HG03439 (cell line): ENCODE data around the gene CTNNA2.

Experiments
- ATAC-seq: cut with Tn5 transposase; IDR thresholded peaks from one replicate; pipeline ENCODE4 v1.9.1; 2021; ENCODE audit warnings: mild to moderate bottlenecking, moderate library complexity; ENCODE audit not compliant: unreplicated experiment

CTNNA2 gene

DNA sequence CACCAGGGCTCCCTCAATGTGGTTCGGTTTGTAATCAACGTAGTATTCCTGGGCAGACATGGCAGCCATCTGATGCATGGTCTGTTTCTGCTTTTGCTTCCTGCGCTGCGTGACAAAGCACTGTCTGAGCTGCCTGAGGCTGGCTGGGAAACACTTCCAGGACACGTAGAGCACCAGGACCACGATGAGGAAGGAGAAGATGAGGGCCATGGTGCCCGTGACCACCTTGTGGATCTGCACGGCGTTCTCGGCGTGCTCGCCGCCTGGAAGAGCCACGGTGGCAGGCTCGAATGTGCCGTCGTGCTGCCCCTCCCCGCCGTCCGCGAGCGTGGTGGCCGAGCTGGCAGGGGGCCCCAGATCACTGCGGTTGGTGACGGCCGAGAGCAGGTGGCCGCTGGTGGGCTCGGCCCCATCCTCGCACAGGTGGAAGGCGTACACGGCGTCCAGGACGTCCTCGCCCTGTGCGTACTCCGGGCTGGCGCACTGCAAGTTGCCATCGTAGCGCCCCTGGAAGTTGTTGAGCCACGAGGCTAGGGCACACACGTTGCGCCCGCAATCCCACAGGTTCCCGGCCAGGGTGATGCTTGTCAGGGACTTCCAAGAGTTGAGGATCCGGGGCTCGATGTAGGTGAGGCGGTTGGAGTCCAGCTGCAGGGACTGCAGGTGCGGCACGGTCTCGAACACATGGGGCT, 789.6 kb downstream of the CTNNA2 start:
- ATAC-seq = no peak

DNA sequence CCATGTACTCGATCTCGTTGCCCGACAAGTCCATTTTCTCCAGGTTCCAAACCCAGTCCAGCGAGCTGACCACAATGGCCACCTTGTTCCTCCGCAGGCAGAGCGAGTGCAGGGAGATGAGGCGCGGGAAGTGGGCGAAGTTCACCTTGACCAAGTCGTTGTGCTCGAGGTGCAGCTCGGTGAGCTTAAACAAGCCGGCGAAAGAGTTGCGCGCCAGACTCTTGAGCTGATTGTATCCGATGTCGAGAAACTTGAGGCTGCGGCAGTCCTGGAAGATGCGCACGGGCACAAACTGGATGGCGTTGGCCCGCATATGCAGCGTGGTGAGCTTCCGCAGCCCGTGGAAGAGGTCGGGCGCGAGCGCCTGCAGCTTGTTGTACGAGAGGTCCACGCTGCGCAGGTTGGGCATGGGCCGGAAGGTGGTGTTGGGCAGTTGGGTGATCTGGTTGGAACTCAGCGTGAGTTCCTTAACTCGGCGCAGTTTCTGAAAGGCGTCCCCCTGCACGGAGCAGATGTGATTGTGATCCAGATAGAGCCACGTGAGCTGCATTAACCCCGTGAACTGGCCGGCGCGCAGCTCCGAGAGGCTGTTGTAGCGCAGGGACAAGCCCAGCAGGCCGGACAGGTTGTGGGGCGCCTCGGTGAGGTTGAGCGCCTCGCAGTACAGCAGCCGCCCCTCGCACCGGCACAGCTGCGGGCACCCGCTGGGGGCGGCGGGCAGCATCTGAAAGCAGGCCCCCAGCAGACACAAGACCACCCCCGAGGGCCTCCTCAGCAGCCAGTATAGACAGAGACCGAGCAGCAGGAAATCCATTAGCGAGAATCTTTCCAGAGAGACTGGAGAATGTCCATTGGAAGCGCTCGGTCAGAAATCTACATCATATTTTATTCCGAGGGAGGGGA, 790.4 kb downstream of the CTNNA2 start:
- ATAC-seq = no peak

DNA sequence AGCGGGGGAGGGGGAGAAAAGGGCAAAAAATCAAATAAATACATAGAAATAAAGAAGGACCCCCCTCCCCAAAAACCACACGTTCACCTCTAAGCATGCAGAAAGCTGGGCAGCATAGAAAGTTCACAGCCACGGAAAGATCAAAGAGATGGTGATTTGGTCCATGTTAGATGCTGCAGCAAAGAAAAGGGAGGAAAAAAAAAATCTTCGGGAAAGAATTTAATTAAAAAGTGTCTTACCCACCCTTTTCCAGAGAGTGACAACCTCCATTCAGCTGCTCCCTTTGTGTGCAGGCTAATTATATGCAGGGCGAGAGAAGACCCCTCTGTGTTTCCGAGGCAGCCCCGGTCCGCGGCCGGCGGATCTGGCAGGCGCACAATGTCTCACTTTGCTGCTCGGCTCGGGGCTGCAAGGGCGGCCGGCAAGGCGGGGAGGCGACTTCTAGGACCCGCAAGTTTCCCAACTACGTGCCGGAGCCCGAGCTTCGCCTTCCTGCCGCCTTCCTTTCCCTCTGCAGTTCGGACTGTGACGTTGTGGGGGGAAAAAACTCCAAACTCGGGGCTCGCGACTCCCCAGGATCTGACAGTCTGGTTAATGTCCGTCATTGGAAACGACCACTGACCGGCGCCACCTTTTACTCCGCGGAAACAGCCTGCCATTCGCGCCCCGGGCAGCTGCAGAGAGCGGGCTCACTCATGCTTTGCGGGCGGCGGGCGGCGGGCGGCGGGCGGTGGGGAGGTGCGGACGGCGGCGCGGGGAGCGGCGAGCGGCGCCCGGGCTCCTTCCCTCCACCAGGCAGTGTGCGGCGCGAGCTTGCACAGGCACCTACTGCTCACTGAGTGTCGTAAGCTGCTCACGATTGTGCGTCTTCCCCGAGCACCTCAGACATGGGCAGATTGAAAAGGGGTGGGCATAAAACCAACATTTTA, 791.3 kb downstream of the CTNNA2 start, which contains the start of gene LRRTM1:
Gene LRRTM1 (minus strand): TSS at position 844 of the 929 bp plus-strand sequence. CDS start 933 bp downstream, outside the sequence.
- ATAC-seq = no peak

DNA sequence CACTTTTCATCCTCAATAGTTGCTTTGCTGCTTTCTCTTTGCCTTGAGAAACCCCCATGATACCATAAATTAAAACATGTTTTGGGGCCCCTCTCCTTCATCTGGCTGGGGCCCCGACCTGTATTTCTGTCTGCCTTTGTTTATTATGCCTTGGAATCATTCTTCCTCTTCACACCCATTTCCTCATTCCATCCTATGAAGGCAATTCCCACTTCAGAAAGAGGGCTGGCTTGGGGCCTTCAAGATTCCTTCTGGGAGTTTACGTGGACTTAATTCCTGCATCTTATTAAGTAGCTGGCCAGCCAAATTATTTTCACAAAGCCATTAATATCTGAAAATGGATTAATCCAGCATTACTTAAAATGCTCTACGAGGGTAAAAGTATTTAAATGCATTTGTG, 798.5 kb downstream of the CTNNA2 start:
- ATAC-seq = no peak

DNA sequence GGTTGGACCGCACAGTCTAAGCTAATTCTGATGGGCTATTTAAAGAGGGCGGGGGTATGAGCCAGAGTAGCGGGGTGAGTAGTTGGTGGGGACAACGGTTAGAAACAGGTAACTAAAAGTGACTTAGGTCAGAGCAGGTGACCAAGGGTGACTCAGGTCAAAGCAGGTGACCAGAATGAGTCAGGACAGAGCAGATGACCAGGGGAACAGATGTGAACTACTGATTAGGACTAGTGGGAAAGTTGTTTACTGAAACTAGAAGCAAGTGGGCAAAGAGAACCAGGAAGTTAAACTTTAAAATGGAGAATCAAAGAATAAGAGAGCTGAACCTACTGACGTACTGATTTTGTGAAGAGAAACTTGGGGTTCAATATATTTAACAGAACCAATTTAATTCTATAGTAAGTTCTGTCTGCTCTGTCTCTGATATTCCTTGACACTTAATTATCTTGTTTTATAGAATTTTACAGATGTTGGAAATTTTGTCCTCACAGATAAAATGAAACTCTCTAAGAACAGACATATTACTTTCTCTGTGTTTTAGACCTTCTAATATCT, 799.5 kb downstream of the CTNNA2 start:
- no peak for ATAC-seq

DNA sequence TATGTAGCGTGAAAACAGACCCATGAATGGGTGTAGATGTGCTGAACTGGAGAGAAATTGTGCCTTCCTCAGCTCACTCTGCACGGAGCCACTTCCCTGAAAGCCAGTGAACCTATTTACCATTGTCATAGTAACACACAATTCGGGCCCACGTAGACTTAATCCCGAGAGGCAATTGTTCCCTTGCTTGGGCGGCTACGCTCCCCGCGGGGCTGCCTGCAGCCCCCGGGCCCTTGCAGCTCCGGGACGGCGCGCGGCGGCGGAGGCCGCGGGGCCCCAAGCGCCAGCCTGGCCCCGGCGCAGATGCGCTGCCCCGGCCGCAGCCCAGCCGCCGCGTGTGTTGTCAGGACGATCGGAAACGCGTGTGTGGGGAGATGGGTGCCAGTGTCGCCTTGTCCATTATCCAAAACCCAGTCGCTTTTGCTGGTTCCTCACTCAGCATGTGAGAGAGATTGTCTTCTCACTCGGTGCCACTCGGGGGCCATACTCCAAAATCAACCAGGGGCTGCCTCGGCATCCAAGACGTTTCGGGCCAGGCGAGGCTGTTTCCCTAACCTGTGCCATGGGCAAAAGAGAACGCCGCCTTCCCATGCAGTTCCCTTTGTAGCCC, 809.6 kb downstream of the CTNNA2 start:
- no peak for ATAC-seq

DNA sequence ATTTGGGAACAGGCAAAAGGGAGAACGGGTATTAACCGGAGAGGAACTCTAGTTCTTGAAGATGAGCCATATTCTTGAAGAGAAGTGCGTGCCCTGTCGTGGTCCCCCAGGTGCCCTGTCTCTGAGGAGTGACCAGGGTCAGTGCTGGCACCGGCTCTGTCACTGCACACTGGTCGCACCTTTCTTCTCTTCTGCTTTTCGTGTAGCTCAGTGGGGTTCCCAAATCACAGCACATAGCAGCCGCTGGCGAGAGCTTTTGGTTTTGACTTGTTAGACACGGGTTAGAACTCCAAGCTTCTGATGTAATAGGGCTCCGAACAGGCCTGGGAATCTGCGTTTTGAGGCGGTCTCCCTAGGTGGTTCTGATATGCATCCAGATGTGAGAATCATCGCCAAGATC, 810.1 kb downstream of the CTNNA2 start:
- ATAC-seq = no peak

DNA sequence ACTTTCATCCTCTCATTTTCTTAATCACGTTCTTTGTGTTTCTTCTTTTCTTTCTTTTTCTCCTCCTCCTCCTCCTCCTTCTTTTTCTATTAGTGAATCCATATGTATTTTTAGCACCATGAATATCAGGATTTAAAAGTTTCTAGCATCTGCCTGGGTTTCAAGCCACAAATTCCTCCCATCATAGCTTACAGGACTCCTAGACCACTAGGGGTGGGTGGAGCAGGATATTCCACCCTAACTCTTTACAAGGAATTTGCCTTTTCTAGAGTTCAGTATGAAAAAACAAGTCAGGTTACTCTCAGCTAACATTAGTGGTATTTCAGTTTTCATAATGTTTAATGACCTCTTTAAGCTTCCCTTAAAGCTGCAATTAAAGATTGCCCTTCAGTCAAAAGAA, 810.8 kb downstream of the CTNNA2 start:
- ATAC-seq = no peak

DNA sequence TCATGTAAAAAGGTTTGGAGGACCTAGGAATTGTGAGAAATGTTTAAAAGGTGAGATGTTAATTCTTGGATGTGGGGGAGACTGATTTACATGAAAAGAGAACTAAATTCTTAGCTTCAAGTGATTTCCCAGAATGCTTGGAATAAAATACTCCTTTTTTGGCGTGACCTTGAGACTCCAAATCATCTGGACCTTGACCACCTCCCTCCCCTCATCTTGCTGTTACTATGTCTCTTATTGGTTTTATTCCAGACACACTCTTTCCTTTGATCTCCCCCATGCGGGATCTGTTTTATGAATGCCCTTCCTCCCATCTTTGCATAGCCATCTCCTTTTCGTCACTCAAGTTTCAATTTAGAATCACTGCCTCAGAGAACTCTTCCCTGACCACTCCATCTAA, 811.7 kb downstream of the CTNNA2 start:
- ATAC-seq = no peak

DNA sequence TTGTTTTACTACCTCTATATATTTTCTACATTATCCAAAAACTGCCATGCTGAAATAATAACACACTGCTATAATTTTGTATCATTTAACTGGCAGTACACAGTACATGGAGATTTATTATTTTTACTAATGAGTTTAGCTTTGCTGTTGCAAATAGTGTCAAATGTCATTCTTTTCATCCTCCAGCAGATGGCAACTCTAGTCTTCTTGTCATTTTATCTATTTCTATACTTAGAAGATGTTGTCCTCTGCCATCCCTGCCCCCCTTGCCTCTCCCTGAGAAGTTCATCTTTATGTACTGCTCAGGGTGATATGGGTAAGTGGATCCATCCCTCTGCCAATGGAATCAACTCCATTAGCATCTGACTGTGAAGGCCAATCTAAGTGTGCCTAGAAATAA, 813.4 kb downstream of the CTNNA2 start:
- no peak for ATAC-seq

DNA sequence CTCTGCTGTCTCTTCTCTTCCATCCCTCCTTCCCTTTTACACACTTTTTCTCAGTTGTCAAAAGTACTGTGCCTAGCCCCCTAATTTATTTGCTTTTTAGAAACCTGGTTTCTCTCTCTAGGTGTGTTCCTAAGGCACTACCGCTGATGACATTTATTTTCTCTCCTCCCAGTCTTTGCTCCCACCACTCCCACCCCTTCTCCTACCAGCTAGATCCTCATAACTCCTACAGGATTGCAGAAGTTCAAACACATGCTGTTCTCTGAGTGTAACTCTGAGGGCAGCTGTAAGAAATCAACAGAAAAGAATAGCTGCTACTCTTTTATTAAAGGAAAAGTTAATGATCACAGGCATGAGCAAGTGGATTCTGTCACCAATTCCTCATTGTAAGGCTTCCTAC, 814.0 kb downstream of the CTNNA2 start:
- ATAC-seq = no peak

DNA sequence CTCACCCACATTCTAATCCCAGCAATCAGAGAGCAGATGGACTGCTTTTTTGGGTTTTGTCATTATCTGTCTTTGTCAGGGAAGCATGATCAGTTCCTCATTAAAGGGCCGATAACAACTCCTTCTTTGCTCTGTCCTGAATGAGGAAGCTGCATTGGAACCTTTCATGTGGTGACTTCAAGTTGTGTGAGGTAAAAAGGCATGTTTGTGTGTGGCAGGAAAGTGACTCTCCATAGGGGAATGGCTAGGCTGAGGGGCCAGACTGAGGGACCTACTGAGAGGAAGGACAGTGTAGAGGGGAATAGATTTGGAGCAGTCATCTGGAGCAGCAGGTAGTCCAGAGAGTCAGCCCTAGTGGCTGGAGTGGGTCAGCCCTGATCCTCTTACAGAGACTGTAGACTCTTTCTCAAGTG, 815.3 kb downstream of the CTNNA2 start:
- no peak for ATAC-seq

DNA sequence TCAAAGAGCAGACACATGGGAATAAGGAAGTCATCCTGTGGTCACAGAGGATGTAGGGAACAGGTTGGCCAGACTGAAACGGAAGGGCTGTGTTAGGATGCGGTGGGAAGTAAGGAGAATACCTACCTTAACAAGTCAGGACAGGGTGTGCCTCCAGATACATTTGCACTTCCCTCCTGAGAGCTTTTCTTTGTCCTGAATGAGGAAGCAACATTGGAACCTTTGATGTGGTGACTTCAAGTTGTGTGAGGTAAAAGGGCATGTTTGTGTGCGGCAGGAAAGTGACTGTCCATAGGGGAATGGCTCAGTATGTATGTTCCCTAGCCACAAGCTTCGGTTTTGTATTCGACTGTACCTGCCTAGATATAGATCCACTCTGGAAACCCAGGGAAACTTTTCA, 816.6 kb downstream of the CTNNA2 start:
- ATAC-seq = no peak

DNA sequence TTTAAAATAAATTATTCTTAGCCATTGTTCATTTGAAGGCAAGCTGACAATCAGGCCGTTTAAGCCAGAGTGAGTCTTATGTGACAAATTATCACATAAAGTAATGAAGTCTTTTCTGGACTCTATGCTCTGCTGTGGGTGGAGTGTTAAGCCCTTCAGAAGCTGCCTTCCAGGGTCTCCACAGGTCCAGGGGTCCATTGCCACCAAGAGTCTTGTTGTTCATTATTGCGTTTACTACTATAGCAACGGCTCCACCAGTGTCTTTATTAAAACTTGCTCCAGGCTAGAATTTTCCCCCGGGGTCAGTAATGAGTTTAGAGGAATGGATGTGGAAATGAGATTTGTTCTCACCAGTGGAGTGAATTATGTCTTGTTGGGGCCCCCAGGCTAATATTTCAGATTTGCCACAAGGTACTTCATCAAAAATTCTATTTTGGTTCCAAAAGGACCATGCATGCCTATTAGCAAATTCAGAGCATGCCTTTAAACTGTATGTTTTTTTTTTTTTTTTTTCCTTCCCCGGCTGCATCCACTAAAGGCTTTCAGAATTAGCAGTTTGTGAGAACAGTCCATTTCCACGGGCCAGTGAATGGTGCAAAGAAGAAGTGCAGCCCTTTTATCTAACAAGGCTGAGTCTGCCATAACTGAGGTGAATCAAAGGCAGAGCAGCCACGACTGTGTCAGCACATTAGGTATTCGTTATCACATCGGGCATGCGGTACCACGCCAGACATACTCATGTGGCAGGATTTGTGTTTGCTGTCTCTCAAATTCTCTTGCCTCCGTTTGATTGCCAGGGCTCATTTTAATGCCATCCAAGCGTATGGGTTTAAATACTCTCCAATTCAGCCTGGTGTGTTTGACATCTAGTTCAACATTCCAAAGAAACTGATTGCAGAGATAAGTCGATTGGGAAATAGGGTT, 817.9 kb downstream of the CTNNA2 start:
- no peak for ATAC-seq

DNA sequence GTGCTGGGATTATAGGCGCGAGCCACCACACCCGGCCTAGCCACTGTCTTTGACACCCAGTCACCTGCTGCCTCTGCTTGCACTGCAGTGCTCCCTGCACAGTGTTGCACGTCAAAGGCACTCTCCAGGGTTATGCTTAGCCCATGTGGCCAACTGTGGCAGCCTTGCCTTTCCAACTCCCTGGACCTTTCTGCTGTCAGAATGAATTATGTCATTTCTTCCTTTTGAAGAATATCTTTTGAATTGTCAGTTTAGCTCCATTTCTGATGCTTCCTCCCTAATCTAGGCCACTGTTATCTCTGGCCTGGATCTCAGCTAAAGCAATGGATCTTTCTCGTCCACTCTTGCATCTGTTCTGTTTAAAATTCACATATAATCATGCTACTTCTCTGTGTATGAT, 821.0 kb downstream of the CTNNA2 start:
- no peak for ATAC-seq

DNA sequence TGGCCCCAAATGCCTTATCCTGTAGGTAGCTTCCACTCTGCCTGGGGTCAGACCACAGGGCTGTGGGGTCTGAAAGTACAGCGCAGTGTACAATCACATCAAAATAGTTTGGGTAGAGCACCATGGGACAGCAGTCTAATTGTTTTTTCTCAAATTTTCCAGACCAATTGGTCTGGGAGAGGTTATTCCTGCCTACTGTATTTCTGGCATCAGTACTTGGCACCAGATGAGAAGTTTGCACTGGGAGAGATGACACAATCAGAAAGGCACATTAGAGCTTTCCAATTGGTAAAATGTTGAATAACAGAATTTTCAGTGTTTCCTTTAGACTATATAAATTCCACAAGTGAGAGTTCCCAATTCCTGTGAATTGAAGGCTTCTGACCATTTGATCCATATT, 822.6 kb downstream of the CTNNA2 start:
- no peak for ATAC-seq

DNA sequence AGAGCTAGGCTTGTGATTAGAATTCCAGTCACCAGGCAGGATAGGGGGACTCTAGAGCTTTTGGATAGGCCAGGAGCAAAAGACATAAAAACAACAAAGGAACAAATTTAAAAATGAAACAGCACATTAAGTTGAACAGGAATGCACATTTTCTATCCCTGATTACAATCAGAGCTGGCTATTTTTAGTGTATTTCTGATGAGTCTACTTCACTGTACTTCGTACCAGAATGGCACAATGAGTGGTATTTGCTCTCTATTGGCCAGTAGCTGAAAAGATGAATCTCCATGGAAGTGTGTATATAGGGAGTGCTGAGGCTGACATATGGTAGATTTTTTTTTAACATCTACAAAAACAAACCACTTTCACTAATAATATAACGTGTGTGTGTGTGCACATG, 825.9 kb downstream of the CTNNA2 start:
- no peak for ATAC-seq

DNA sequence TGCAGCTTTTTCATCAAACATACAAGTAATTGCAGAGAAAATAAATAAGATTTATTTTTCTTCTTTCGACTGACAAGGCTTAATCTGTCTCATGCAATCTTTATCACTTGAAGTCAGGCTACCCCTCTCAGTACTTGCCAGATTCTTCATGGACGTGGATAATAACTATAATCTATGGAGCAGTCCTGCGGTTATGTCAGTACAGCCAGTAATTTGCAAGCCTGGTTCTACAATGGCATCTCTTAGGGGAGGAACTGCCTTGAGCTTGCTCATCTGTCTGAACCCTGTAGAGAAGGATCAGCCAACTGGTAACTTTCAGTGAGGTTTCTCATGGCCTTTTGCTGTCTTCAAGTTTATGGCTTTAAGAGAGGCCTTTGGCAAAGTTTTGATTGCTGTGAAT, 827.2 kb downstream of the CTNNA2 start:
- no peak for ATAC-seq

DNA sequence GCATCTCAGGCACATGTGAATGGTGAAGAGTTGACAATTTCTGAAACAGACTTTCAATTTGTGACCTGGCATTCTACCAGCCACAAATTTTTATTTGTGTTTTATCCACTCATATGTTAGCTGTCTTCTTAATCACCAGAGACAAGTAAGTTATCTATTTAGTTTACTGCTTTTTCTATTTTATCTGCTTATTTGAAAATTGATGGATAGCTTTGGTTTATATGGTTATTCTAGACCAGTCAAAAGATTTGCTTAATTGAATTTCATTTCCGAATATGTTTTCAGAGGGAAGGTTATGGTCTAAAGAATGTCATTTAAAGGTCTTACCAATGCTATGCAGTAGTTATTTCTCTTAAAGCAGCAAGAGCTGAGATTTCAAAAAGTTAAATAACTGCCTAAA, 835.2 kb downstream of the CTNNA2 start:
- ATAC-seq = no peak
